GM21360 (cell line): Measurements from ENCODE around the gene PLA2G2C.
"Not testable (repeated sequence)": the region's sequence is repeated elsewhere in the genome, so short reads cannot be mapped to it uniquely, and the experiment has no call there.

ENCODE experiments used
- ATAC-seq: cut with Tn5 transposase; IDR thresholded peaks from one replicate; pipeline ENCODE4 v1.9.1; 2021; ENCODE audit warnings: mild to moderate bottlenecking, moderate library complexity; ENCODE audit not compliant: unreplicated experiment

PLA2G2C gene

DNA sequence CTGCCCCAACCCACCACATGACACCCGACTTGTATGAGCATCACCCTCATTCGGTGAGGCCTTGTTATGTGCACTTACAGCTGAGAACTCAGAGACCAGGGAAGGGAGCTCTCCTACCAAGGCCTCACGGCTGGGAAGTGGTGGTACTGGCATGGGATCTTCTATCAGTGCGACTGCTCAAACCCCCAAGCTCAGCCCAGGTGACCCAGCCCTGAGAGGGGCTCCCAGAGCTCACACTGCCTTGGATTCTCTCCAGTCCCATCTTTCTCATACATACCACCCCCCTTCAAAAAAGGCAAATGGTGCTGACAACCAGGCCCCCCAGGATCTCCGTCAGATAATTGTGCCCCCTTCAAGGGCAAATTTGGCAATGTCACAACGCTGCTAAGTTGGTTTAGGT lies 48.0 kb downstream of the PLA2G2C start:
- ATAC-seq = no peak

DNA sequence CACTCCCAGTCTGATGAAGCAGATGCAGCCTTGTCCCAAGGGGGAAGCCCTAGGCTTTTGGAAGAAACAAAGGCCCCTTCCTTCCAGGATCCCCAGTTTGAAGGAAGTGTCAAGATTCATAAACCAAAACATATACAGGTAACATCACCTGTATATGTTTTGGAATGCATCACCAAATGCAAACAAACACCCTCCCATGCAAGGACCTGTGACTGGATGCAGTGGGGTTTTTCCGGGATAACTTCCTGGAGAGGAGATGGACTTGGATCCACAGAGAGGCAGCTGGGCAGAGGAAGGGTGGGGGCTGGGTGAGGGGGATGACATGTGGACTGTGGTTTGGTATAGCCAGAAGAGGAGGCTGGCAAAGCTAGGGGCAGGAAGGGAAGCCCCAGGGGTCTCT lies 48.7 kb downstream of the PLA2G2C start:
- no peak for ATAC-seq

DNA sequence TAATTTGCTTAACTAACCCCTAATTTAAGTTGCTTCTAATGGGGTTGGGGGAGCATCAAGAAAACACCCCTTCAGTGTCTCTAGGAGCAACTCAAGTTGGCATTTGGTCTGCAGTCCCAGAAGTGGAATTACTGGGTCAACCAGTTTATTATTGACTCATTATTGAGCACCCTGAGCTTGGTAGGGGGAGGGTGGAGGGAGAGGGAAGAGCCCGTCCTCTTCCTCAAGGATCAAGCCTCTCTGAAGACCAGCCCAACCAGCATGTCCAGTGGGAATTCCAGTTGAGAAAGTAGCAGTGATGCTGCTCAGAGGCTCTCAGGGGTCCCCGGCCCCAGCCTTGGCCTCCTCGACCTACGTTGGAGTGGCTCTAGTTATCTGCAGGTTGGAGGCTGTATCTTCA lies 49.3 kb downstream of the PLA2G2C start:
- no peak for ATAC-seq

DNA sequence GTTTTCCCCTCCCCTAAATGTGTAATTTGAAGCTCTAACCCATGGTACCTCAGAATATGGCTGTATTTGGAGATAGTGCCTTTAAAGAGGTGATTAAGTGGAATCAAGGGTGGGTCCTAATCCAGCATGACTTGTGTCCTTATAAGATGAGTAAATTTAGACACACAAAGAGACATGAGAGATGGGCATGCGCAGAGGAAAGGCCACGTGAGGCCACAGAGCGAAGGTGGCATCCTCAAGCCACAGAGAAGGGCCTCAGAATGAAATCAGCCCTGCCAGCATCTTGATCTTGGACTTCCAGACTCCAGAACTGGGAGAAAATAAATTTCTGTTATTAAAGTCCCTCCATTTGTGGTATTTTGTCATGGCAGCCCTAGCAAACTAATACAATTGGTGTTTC lies 50.1 kb downstream of the PLA2G2C start:
- ATAC-seq = no peak

DNA sequence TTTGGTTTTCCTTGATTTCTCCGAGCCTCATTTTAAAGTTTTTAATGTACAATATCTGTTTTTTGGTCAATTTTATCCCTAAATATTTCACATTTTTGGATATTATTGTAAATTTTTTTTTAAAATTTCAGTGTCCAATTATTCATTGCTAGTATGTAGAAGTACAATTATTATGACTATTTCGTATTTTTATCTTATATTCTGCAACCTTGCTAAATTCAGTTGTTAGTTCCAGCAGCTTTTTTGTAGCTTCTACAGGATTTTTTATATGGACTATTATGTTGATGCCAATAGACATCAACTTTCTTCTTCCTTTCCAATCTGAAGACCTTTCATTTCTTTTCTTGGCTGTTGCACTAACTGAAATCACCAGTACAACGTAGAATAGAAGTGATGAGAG lies 51.3 kb downstream of the PLA2G2C start:
- no peak for ATAC-seq

- not testable (repeated sequence) for ATAC-seq
These were observed 55.8 kb downstream of the PLA2G2C start for GRCh38 chr1:20130518-20130917.

GRCh38 chr1:20126806-20127440 lies 59.4 kb downstream of the PLA2G2C start:
- no peak for ATAC-seq

GRCh38 chr1:20126041-20126805 lies 60.1 kb downstream of the PLA2G2C start:
- ATAC-seq = no peak

GRCh38 chr1:20125100-20125499 lies 61.2 kb downstream of the PLA2G2C start:
- ATAC-seq = no peak

- ATAC-seq = no peak
These were observed 61.8 kb downstream of the PLA2G2C start for GRCh38 chr1:20124456-20125057.

DNA sequence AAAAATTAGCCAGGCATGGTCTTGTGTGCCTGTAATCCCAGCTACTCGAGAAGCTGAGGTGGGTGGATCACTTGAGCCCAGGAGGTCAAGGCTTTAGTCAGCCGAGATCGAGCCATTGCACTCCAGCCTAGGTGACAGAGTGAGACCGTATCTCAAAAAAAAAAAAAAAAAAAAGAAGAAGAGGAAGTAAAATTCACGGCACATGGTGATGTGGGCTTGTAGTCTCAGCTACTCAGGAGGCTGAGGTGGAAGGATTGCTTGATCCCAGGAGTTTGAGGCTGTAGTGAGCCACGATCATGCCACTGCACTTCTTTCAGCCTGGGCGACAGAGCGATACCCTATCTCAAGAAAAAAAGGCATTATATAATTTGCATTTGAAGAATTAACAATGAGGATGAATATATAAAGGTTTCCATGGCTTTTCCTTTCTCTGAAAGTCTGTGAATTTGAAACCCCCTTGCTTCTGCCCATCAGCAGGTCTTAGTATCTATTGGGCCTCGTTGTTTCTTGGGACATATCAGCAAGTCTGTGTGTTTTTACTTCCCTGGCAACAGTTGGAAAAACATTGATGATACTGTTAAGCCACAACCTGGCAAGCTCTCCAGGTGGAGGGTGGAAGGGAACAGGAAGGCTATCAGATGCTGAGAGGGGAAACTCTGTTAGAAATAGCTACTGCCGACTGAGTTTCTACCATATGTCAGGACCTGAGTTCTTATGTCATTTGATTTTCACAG lies 62.4 kb downstream of the PLA2G2C start:
- no peak for ATAC-seq

- ATAC-seq = no peak
These were observed 65.5 kb downstream of the PLA2G2C start for GRCh38 chr1:20120796-20121195.

DNA sequence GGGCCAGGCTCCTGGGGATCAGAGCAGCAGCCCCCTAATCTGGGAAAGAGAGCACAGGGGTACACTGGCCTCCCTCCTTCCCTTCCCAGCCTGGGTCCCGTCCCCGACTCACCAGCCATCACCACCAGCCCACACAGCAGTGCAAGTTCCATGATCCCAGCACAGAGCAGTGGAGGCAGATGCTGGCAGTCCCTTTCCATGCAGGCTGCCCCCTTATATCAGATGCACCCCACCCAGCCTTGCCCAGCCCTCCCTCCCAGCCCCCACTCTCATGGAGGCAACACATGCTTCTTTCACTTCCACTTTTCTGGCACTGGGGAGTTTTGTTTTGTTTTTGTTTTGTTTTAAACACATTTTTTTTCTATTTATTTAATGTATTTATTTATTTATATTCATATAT lies 67.0 kb downstream of the PLA2G2C start, which contains the start of gene PLA2G2D:
PLA2G2D (minus strand) TSS at position 190 of the 400 bp plus-strand sequence; CDS start at position 152, 38 bp downstream.
- no peak for ATAC-seq

DNA sequence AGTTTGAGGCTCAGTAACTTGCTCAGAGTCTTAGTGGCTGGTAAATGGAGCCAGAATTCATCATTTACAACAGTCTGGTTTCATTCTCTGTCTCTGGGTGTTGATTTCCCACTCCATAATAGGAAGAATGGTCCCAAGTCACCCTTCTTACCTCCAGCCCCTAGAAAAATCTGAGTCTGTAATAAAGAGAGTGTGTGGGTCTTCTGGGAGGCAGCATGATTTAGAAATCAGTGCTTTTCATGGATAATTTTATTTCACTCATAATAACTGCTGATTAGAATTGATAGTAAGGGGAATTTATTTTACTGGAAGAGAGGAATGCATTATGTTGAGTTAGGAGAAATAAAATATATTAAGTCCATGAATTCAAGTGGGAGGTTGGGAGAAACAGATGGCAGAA lies 69.1 kb downstream of the PLA2G2C start:
- no peak for ATAC-seq

- ATAC-seq = no peak
These were observed 70.4 kb downstream of the PLA2G2C start for GRCh38 chr1:20115916-20116315.

- no peak for ATAC-seq
These were observed 70.8 kb downstream of the PLA2G2C start for GRCh38 chr1:20115479-20115878.

GRCh38 chr1:20114021-20114648 lies 72.2 kb downstream of the PLA2G2C start:
- ATAC-seq = no peak
